ENCODE measurements around the gene ITGAE.

ITGAE gene

DNA sequence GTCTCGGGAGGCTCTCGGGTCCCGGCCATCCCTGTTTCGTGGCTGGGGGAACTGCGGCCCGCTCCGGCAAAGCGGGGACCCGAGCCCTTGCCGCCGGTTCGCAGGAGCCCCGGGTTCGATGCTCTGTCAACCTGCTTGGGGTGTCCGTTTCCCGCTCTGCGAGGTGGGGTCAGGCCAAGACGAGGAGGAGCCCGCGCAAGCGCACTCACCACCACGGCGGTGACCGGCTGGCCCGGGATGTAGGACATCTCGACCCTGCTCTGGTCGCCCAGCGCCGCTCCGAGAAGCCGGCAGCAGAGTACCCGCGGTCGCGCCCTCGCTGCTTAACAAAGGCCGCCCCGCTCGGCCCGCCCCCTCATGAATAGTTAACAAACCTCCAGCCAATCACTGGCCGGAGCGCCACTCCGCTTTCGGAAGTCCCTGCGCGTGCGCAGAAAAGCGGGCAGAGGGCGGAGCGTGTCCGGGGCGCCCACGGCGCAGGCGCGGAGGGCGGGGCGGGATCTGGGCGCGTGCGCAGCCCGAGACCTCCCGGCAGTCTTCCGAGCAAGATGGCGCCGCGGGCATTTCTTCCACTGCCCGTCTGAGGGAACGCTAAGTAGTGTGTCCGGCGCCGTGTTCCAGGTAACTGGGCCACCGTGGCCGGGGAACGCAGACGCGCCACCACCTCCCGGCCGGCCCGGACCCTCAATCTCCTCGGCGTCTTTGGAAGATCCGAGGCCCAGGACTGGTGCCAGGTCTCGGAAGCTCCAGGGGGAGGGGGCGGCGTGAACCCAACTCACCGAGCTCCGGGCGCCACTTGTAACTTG is 132.5 kb downstream of the ITGAE start, which contains the start of the genes EMC6 and TAX1BP3:
Gene EMC6 (plus strand): TSS at position 534 of the 806 bp plus-strand sequence. CDS start 335 bp downstream, outside the sequence.
Gene TAX1BP3 (minus strand): TSS at position 300 of the 806 bp plus-strand sequence. CDS start 52 bp downstream, at position 248.
- peak; percentile 94 for ATAC-seq
- TF ChIP-seq, protein P1, sequence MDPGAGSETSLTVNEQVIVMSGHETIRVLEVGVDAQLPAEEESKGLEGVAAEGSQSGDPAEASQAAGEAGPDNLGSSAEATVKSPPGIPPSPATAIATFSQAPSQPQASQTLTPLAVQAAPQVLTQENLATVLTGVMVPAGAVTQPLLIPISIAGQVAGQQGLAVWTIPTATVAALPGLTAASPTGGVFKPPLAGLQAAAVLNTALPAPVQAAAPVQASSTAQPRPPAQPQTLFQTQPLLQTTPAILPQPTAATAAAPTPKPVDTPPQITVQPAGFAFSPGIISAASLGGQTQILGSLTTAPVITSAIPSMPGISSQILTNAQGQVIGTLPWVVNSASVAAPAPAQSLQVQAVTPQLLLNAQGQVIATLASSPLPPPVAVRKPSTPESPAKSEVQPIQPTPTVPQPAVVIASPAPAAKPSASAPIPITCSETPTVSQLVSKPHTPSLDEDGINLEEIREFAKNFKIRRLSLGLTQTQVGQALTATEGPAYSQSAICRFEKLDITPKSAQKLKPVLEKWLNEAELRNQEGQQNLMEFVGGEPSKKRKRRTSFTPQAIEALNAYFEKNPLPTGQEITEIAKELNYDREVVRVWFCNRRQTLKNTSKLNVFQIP (CRISPR knock-in tag; IDR thresholded peaks at IDR 0.05; ENCODE audit: borderline replicate concordance, low read depth): no peak
- TF ChIP-seq ZFP3 (CRISPR knock-in tag; IDR thresholded peaks at IDR 0.05): 0 out of 2 replicates have a peak, but pooled peaks have one; percentile 36
- TF ChIP-seq, protein P2, sequence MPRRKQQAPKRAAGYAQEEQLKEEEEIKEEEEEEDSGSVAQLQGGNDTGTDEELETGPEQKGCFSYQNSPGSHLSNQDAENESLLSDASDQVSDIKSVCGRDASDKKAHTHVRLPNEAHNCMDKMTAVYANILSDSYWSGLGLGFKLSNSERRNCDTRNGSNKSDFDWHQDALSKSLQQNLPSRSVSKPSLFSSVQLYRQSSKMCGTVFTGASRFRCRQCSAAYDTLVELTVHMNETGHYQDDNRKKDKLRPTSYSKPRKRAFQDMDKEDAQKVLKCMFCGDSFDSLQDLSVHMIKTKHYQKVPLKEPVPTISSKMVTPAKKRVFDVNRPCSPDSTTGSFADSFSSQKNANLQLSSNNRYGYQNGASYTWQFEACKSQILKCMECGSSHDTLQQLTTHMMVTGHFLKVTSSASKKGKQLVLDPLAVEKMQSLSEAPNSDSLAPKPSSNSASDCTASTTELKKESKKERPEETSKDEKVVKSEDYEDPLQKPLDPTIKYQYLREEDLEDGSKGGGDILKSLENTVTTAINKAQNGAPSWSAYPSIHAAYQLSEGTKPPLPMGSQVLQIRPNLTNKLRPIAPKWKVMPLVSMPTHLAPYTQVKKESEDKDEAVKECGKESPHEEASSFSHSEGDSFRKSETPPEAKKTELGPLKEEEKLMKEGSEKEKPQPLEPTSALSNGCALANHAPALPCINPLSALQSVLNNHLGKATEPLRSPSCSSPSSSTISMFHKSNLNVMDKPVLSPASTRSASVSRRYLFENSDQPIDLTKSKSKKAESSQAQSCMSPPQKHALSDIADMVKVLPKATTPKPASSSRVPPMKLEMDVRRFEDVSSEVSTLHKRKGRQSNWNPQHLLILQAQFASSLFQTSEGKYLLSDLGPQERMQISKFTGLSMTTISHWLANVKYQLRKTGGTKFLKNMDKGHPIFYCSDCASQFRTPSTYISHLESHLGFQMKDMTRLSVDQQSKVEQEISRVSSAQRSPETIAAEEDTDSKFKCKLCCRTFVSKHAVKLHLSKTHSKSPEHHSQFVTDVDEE (CRISPR knock-in tag; IDR thresholded peaks at IDR 0.05): 0 out of 2 replicates have a peak, but pooled peaks have one; percentile 25

DNA sequence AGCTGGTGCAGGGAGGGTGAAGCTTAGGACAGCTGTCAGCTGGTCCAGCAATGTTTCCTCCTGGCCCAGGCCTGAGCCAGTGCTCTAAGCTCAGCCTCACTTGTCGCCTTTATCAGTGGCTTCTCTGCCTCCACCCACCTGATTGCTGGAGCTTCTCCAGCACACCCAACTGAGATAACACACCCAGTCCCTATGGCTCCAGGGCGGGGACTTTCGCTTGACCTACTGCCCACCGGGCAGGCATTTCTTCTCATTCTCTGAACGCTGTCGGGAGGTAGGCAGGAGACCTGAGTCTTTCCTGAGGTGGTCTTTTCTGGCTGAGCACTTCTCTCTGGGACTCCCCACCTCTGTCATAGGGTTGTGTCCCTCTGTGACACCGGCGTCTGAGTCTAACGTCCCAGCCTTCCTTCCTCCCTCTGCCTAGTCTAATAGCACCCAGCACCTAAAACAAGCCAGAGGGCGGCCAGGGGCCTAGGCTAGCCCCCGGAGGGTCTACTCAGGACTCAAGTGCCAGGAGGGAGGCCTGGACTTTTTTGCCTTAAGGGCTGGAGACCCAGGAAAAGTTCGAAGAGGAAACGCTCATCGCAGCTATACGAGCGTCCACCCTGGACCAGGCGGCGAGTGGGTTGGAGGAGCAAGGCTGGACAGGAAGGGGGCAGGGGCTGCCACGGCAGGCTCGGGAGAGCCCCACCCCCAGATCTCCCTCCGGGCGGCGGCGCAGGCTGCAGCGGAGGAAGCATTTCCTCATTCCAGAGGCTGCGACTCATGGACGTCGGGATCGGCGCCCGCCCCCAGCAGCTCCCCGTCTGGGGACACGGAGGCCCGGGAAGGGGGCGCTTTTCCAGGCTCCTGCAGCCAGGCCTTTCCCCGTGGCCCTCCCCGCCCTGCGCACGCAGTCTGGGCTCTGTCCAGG is 133.4 kb downstream of the ITGAE start:
- ATAC-seq: peak; percentile 88
- TF ChIP-seq, protein P3, sequence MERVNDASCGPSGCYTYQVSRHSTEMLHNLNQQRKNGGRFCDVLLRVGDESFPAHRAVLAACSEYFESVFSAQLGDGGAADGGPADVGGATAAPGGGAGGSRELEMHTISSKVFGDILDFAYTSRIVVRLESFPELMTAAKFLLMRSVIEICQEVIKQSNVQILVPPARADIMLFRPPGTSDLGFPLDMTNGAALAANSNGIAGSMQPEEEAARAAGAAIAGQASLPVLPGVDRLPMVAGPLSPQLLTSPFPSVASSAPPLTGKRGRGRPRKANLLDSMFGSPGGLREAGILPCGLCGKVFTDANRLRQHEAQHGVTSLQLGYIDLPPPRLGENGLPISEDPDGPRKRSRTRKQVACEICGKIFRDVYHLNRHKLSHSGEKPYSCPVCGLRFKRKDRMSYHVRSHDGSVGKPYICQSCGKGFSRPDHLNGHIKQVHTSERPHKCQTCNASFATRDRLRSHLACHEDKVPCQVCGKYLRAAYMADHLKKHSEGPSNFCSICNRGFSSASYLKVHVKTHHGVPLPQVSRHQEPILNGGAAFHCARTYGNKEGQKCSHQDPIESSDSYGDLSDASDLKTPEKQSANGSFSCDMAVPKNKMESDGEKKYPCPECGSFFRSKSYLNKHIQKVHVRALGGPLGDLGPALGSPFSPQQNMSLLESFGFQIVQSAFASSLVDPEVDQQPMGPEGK (CRISPR knock-in tag; IDR thresholded peaks at IDR 0.05; ENCODE audit: borderline replicate concordance): no peak
- TF ChIP-seq, protein P1 (CRISPR knock-in tag; IDR thresholded peaks at IDR 0.05; ENCODE audit: borderline replicate concordance, low read depth): peak; percentile 36; the same call in 1 of the 2 replicates
- TF ChIP-seq, protein P2 (CRISPR knock-in tag; IDR thresholded peaks at IDR 0.05): no peak
- no peak for TF ChIP-seq SNAI2 (CRISPR knock-in tag; IDR thresholded peaks at IDR 0.05)

DNA sequence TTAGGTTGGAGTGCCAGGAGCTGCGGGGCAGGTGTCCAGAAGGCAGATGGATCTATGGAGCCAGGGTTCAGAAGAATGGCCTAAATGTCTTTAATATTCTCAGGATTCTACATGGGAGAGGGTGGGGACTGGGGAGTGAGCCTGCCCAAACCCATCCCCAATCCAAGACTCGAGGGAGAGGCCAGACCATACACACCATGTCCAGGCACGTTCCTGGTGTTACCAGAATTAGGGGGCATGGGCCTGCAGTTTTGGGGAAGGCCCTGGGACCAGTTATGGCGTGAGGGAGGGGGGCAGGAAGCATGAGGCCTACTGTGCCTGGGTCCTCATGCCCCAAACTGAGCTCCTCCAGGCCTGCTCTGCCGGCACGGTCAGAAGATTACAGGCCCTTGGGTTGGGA is 134.5 kb downstream of the ITGAE start:
- ATAC-seq: no peak
- TF ChIP-seq ZFP30 (CRISPR knock-in tag; IDR thresholded peaks at IDR 0.05) (no peak), GLIS3 (CRISPR knock-in tag; IDR thresholded peaks at IDR 0.05) (no peak), OSR1 (CRISPR knock-in tag; IDR thresholded peaks at IDR 0.05) (no peak), SNAI2 (CRISPR knock-in tag; IDR thresholded peaks at IDR 0.05) (no peak), ARNTL (CRISPR knock-in tag; IDR thresholded peaks at IDR 0.05; ENCODE audit: borderline replicate concordance, low read depth) (no peak), ZNF70 (CRISPR knock-in tag; IDR thresholded peaks at IDR 0.05) (no peak), PPARA (CRISPR knock-in tag; IDR thresholded peaks at IDR 0.05; ENCODE audit: borderline replicate concordance) (no peak)
- TF ChIP-seq, protein P2 (CRISPR knock-in tag; IDR thresholded peaks at IDR 0.05): no peak
- TF ChIP-seq, protein P3 (CRISPR knock-in tag; IDR thresholded peaks at IDR 0.05; ENCODE audit: borderline replicate concordance): no peak
- TF ChIP-seq, protein P4, sequence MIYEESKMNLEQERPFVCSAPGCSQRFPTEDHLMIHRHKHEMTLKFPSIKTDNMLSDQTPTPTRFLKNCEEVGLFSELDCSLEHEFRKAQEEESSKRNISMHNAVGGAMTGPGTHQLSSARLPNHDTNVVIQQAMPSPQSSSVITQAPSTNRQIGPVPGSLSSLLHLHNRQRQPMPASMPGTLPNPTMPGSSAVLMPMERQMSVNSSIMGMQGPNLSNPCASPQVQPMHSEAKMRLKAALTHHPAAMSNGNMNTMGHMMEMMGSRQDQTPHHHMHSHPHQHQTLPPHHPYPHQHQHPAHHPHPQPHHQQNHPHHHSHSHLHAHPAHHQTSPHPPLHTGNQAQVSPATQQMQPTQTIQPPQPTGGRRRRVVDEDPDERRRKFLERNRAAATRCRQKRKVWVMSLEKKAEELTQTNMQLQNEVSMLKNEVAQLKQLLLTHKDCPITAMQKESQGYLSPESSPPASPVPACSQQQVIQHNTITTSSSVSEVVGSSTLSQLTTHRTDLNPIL (CRISPR knock-in tag; IDR thresholded peaks at IDR 0.05; ENCODE audit: low read depth): no peak
